ENCODE measurements around the gene ANKS1B.
"Not testable (repeated sequence)": the region's sequence is repeated elsewhere in the genome, so short reads cannot be mapped to it uniquely, and the experiment has no call there.

DNA sequence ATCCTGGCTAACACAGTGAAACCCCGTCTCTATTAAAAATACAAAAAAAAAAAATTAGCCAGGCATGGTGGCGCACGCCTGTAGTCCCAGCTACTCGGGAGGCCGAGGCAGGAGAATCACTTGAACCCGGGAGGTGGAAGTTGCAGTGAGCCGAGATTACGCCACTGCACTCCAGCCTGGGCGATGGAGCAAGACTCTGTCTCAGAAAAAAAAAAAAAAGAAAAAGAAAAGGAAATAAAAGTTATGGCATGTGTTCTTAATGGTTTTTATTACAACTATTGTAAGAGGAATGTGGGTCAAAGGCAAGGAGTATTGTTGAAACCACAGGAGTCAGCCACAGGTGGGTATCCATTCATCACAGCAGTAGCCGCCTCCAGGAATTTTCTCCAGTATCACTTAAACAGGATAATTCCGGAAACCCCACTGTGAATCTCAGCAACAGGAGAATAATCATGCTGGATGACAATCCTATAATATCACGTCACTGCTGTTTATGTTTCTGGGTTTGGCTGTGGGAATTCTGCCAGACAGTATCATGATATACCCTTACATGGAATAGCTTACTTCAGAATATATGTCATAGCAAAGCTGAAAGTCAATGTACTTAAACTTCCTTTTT, 1147.5 kb downstream of the ANKS1B start:
- TF ChIP-seq POLR2AphosphoS5 (IDR thresholded peaks at IDR 0.05; ENCODE audit: low read depth, low read length); REST (IDR thresholded peaks at IDR 0.05; ENCODE audit: insufficient read depth in 1 of 2, low read depth in 2 of 2, low read length in 1 of 2); SIN3A (IDR thresholded peaks at IDR 0.05; ENCODE audit: borderline replicate concordance, insufficient read depth, low read depth, low read length): not testable (repeated sequence)
- TF ChIP-seq, protein P1, sequence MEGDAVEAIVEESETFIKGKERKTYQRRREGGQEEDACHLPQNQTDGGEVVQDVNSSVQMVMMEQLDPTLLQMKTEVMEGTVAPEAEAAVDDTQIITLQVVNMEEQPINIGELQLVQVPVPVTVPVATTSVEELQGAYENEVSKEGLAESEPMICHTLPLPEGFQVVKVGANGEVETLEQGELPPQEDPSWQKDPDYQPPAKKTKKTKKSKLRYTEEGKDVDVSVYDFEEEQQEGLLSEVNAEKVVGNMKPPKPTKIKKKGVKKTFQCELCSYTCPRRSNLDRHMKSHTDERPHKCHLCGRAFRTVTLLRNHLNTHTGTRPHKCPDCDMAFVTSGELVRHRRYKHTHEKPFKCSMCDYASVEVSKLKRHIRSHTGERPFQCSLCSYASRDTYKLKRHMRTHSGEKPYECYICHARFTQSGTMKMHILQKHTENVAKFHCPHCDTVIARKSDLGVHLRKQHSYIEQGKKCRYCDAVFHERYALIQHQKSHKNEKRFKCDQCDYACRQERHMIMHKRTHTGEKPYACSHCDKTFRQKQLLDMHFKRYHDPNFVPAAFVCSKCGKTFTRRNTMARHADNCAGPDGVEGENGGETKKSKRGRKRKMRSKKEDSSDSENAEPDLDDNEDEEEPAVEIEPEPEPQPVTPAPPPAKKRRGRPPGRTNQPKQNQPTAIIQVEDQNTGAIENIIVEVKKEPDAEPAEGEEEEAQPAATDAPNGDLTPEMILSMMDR (IDR thresholded peaks at IDR 0.05): not testable (repeated sequence)
